Hematopoietic multipotent progenitor cell (in vitro differentiated cells): ENCODE measurements around the gene C6orf163. TPM values are rescaled to one million over a fixed set of nuclear protein-coding genes. Genes with fewer than 3 reads are reported as not detected.
"Not testable (repeated sequence)": the region's sequence is repeated elsewhere in the genome, so short reads cannot be mapped to it uniquely, and the experiment has no call there.

ENCODE experiments used
- DNase-seq, 3 donors: peaks; one replicate each; pipeline ENCODE4 v3.0.0-alpha.2; 2011 to 2015; ENCODE audit warnings: low read depth in 2 of 3, low spot score in 2 of 3
- total RNA-seq: library from RNA; depleted of rRNA; stranded (reverse); fragments of >200 nt; gene quantifications from one replicate; pipeline ENCODE4 v1.2.3, GENCODE V29; 2012

The C6orf163 gene
- 0.81 TPM for total RNA-seq

- no peak for DNase-seq
Observed at GRCh38 chr6:87344731-87345130, at the start of gene C6orf163. TSS of gene C6orf163 (plus strand) at chr6:87344813. CDS start at chr6:87345100, 287 bp downstream.

GRCh38 chr6:87297119-87297518 lies 47.5 kb upstream of the C6orf163 start:
- DNase-seq: no peak

GRCh38 chr6:87301277-87301676 lies 43.3 kb upstream of the C6orf163 start:
- DNase-seq: not testable (repeated sequence)

DNA sequence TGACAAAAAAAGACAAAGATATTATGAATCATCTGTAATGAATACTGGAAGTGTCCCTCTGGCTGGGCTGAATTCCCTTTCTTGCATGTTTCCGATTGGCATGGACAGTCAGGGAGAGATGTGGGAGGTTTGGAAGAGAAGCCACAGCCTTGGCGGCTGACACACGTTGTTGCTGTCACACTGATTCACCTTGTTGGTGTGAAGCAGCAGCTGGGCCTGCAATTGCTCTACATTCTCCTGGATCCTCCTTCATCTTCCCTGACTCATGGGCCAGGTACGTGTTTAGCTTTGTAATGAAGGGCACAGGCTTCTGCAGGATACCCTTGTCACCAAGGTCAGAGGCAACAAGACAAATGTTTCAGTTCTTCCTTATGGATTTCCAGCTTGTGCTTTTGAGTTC lies 35.6 kb upstream of the C6orf163 start:
- no peak for DNase-seq

GRCh38 chr6:87312860-87313259 lies 31.8 kb upstream of the C6orf163 start:
- no peak for DNase-seq

DNA sequence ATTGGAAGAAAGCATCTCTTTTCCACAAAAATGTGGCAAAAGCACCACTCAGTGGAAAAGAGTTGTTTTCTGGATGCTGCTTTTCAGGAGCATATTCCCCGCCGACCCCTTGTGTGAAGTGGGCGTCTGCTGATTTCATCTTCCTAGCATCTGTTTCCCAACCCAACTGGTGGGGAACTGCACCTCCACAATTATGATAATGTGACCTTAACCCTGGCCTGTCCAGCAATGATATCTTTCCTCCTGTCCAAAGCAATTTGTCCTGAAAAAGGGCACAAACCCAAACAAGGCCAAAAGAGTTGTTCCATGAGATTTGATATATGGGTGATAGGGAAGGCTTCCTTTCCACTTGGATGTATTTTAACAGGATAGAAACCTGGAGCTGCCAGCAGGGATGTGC lies 29.5 kb upstream of the C6orf163 start:
- no peak for DNase-seq

GRCh38 chr6:87319271-87319987 lies 25.2 kb upstream of the C6orf163 start:
- no peak for DNase-seq

- DNase-seq: peak; percentile 63 to 87 (median 83)
Observed at GRCh38 chr6:87322304-87323212, 22.1 kb upstream of the C6orf163 start, which contains the start of gene SMIM8. TSS of gene SMIM8 (plus strand) at chr6:87322588. CDS start at chr6:87337032, 14,444 bp downstream.

GRCh38 chr6:87323880-87324279 lies 20.7 kb upstream of the C6orf163 start:
- not testable (repeated sequence) for DNase-seq

- no peak for DNase-seq
Observed at GRCh38 chr6:87330961-87331360, 13.7 kb upstream of the C6orf163 start.

DNA sequence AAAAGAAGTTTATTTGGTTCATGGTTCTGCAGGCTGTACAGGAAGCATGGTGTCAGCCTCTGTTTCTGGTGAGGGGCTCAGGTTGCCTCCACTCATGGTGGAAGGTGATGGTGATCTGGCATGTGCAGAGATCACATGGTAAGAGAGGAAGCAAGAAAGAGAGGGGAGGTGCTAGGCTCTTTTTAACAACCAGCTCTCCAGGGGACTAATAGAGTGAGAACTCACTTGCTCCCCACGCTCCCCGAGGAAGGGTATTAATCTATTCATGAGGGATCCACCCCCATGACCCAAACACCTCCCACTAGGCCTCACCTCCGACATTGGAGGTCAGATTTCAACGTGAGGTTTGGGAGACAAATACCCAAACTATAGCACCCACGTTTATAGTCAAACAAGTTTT lies 11.6 kb upstream of the C6orf163 start:
- DNase-seq: no peak

DNA sequence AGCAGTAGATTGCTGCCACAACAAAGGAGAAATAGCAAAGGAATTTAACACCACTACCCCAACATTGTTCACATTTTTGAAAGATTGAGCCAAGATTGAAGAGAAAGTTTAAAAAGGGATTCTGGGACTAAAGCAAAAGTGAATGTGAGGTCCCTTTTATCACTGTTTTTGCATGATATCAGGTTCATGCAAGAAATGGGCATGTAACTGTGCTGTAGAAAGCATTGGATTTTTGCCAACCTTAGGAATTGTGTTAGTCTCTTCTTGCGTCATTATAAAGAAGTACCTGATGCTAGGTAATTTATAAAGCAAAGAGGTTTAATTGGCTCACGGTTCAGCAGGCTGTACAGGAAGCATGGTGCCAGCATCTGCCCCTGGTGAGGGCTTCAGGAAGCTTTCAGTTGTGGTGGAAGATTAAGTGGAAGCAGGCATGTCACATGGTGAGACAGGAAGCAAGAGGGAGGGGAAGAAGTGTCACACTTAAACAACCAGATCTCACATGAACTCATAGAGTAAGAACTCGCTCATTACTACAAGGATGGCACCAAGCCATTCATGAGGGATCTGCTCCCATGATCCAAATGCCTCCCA lies 10.9 kb upstream of the C6orf163 start:
- DNase-seq: peak in 1 of 3 donors; percentile 10

DNA sequence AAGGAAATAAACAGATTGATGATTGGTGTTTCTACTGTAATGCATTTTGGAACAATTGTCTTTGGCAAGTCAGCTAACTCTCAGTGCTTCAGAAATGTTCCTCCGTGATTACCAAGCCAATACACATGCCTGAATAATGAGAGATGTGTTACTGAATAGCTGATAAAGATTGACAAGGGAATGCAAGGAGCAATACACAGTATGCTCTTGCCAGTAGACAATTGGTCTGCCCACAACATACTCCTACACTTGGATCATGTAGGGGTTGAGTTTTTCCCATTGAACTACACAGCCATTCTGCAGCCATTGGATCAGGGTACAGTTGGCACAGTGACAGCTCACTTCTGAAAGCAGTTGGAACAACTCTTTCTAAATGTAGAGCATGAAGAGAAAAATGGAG lies 9.9 kb upstream of the C6orf163 start:
- DNase-seq: no peak

GRCh38 chr6:87336367-87336766 lies 8.2 kb upstream of the C6orf163 start:
- DNase-seq: no peak

DNA sequence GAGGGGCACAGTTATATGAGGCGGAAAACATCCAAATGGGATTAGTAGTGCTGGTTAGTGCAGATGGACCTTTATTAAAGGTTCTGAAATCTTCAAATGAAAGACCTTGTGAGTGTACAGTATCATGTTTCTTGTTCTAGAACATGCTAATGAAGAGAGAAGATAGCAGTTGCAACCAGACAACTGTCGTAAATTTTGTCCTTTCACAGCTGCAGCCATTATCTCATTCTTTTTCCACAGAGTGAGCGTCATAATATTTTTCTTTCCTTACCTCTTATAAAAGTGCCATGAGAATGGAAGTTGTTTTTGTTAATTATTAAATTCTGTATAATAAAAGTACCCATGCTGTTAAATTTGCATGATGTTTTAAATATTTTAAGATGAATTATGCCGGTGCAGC lies 4.4 kb upstream of the C6orf163 start:
- no peak for DNase-seq

- no peak for DNase-seq
Observed at GRCh38 chr6:87341158-87341557, 3.5 kb upstream of the C6orf163 start.

- no peak for DNase-seq
Observed at GRCh38 chr6:87341899-87342298, 2.7 kb upstream of the C6orf163 start.

- DNase-seq: no peak
Observed at GRCh38 chr6:87342829-87343228, 1.8 kb upstream of the C6orf163 start.

DNA sequence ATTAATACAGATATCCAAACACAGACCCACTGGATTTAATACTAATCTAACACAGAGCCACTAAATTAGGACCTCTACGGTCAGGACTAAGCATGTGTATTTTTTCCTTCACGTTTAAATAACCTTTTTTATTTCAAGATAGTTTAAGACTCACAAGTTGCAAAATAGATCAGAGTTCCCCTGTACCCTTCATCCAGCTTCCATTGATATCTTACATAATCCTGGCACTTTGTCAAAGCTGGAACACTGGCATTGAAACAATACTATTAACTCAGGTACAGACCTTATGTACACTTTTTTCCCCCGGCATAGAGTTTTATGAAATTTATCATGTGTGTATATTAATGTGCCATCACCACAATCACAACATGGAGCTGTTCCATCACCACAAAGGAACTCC lies 2.1 kb downstream of the C6orf163 start:
- DNase-seq: no peak

GRCh38 chr6:87349896-87350295 lies 5.3 kb downstream of the C6orf163 start:
- DNase-seq: no peak

- DNase-seq: no peak
Observed at GRCh38 chr6:87350516-87350915, 5.9 kb downstream of the C6orf163 start.
